Measurements from ENCODE around the gene GLIPR1. TPM values are rescaled to one million over a fixed set of nuclear protein-coding genes. Genes with fewer than 3 reads are reported as not detected.
A peak's percentile ranks its signal among the peaks of the same experiment; 100 is the strongest.

GLIPR1 gene
- total RNA-seq (2022) (1.9 and 3.9 TPM in 2 replicates), Bru-seq, nascent RNA (percentile 39 among the genes with signal in this experiment), BruChase-seq, experiment 1, labeled RNA remaining after a 2-hour chase (percentile 31 among the genes with signal in this experiment), BruChase-seq, experiment 2, labeled RNA remaining after a 6-hour chase (percentile 41 among the genes with signal in this experiment)
- long read RNA-seq, full-length matches to known transcripts = 3 of 58 reads
- long read RNA-seq, partial matches to known transcripts = 1 of 58 reads
- long read RNA-seq, other reads (novel, unspliced or antisense) = 54 of 58 reads

GRCh38 chr12:75480469-75480949 is at the start of gene GLIPR1:
Gene GLIPR1 (plus strand): TSS chr12:75480755. CDS start chr12:75480881, 126 bp downstream.
- TF ChIP-seq CTCF (IDR thresholded peaks at IDR 0.05; ENCODE audit: insufficient read depth in 1 of 2, low read depth in 1 of 2, low read length in 1 of 2, severe bottlenecking in 1 of 2, unreplicated experiment in 1 of 2) = no peak
- intact Hi-C loops (cut with micrococcal nuclease; ENCODE audit: unreplicated experiment) = loop anchor here (5.0 kb wide), 1 partner anchor 133 kb away; no protein-coding TSS in a partner anchor
- H3K9me3 ChIP-seq = no peaks in the 10 kb centered on the region
- no TSS peak for BruUV-seq (replicated peaks)
- DNase-seq = peak in 1 of 2 experiments; percentile 30
- peak within 1 kb of the TSS; percentile 10 for H3K27ac Mint-ChIP-seq (ENCODE audit: unreplicated experiment)
- H3K9me3 Mint-ChIP-seq (ENCODE audit: unreplicated experiment) = no peaks in the 10 kb centered on the region
- ChIA-PET POLR2A (no interaction called here), CTCF (no interaction called here)
- no peaks in the 10 kb centered on the region for H3K27me3 ChIP-seq (replicated peaks; ENCODE audit: control insufficient read depth, insufficient read depth, low read length)
- peaks cover 8% of the 10 kb centered on the region; the same call in 1 of the 2 replicates for H3K4me1 ChIP-seq
- no peaks in the 10 kb centered on the region for H3K36me3 Mint-ChIP-seq (ENCODE audit: insufficient read depth, unreplicated experiment)
- peak within 1 kb of the TSS; percentile 42 for H3K4me3 Mint-ChIP-seq (ENCODE audit: unreplicated experiment)
- H3K4me1 Mint-ChIP-seq (ENCODE audit: low read depth, unreplicated experiment) = peaks cover 6% of the 10 kb centered on the region
- H3K4me3 ChIP-seq (ENCODE audit: low read depth, low read length) = no peak within 1 kb of the TSS
- no peaks in the 10 kb centered on the region for H3K36me3 ChIP-seq (ENCODE audit: control insufficient read depth, insufficient read depth, low read length)
- no peaks in the 10 kb centered on the region for H3K27me3 Mint-ChIP-seq (ENCODE audit: insufficient read depth, unreplicated experiment)

GRCh38 chr12:75432924-75433323 is 47.6 kb upstream of the GLIPR1 start:
- intact Hi-C loops (cut with micrococcal nuclease; ENCODE audit: unreplicated experiment) = no loop called here
- H3K9me3 ChIP-seq = peaks cover 12% of the 10 kb centered on the region
- BruUV-seq (replicated peaks) = no TSS peak
- Mint-ChIP-seq H3K4me1 (ENCODE audit: low read depth, unreplicated experiment) (no peaks in the 10 kb centered on the region), H3K9me3 (ENCODE audit: unreplicated experiment) (peaks cover 48% of the 10 kb centered on the region), H3K27ac (ENCODE audit: unreplicated experiment) (no peak overlapping the region), H3K27me3 (ENCODE audit: insufficient read depth, unreplicated experiment) (peaks cover 2% of the 10 kb centered on the region), H3K36me3 (ENCODE audit: insufficient read depth, unreplicated experiment) (no peaks in the 10 kb centered on the region), H3K4me3 (ENCODE audit: unreplicated experiment) (no peak overlapping the region)
- no peak overlapping the region for H3K4me3 ChIP-seq (ENCODE audit: low read depth, low read length)
- no peak for TF ChIP-seq CTCF (IDR thresholded peaks at IDR 0.05; ENCODE audit: insufficient read depth in 1 of 2, low read depth in 1 of 2, low read length in 1 of 2, severe bottlenecking in 1 of 2, unreplicated experiment in 1 of 2)
- CTCF ChIA-PET = no interaction called here
- no peaks in the 10 kb centered on the region for H3K27me3 ChIP-seq (replicated peaks; ENCODE audit: control insufficient read depth, insufficient read depth, low read length)
- no peaks in the 10 kb centered on the region for H3K4me1 ChIP-seq
- H3K36me3 ChIP-seq (ENCODE audit: control insufficient read depth, insufficient read depth, low read length) = no peaks in the 10 kb centered on the region
- POLR2A ChIA-PET = no interaction called here
- no peak for DNase-seq

- H3K9me3 ChIP-seq = peaks cover 20% of the 10 kb centered on the region
- ChIA-PET POLR2A (no interaction called here), CTCF (interaction anchor here (0.6 kb wide), 1 partner anchor 51 kb away, joined by 3 read pairs; no protein-coding TSS in a partner anchor)
- H3K27ac Mint-ChIP-seq (ENCODE audit: unreplicated experiment) = no peak overlapping the region
- no peak overlapping the region for H3K4me3 Mint-ChIP-seq (ENCODE audit: unreplicated experiment)
- intact Hi-C loops (cut with micrococcal nuclease; ENCODE audit: unreplicated experiment) = no loop called here
- no peak overlapping the region for H3K4me3 ChIP-seq (ENCODE audit: low read depth, low read length)
- no peaks in the 10 kb centered on the region for H3K27me3 ChIP-seq (replicated peaks; ENCODE audit: control insufficient read depth, insufficient read depth, low read length)
- no TSS peak for BruUV-seq (replicated peaks)
- H3K9me3 Mint-ChIP-seq (ENCODE audit: unreplicated experiment) = peaks cover 49% of the 10 kb centered on the region
- no peak for DNase-seq
- H3K4me1 Mint-ChIP-seq (ENCODE audit: low read depth, unreplicated experiment) = peaks cover 5% of the 10 kb centered on the region
- H3K4me1 ChIP-seq = peaks cover 7% of the 10 kb centered on the region
- H3K36me3 ChIP-seq (ENCODE audit: control insufficient read depth, insufficient read depth, low read length) = no peaks in the 10 kb centered on the region
- TF ChIP-seq CTCF (IDR thresholded peaks at IDR 0.05; ENCODE audit: insufficient read depth in 1 of 2, low read depth in 1 of 2, low read length in 1 of 2, severe bottlenecking in 1 of 2, unreplicated experiment in 1 of 2) = peak in 1 of 2 experiments; percentile 7
- H3K27me3 Mint-ChIP-seq (ENCODE audit: insufficient read depth, unreplicated experiment) = no peaks in the 10 kb centered on the region
- H3K36me3 Mint-ChIP-seq (ENCODE audit: insufficient read depth, unreplicated experiment) = no peaks in the 10 kb centered on the region
Measured at GRCh38 chr12:75437564-75437963, 43.0 kb upstream of the GLIPR1 start.
